Measurements from ENCODE around the gene GIGYF1. TPM values are rescaled to one million over a fixed set of nuclear protein-coding genes. Genes with fewer than 3 reads are reported as not detected.

GIGYF1 gene
- total RNA-seq, 4 donors from 2014 or later, result 17.7 to 44.0 (median 19.4) TPM

DNA sequence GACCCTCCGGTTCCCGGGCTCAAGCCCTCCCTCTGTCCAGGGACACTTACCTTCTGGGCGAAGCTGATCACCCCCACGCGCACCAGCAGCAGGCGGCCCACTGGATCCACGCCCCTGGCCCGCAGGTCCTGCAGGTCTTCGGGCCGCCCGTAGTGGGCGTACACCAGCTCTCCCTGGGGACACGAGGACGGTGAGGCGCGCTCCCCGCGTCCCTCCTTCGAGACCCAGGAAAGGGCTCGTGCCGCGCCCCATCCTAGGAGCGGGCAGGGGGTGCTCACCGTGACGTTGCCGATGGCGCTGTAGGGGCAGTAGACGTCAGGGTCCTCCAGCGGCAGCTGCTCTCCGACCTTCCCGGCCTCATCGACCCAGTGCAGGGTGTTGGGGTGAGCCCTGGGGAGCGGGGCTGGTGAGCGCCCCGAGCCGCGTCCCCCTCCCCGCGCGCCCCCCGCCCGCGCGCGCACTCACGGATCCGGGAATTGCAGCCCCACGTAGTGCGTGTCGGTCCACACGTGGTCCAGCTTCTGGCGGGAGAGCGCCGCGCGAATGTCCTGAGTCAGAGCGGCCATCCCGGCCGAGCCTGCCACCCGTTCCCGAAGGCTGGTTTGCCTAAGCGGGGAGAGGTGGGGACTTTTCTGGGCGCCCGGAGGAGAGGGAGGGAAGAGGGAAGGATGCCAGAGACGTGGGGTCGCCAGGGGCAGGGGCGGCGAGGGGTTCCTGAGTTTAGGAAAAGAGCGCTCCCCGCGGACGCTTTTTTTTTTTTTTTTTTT, 60.9 kb downstream of the GIGYF1 start:
- peak; percentile 52 for ATAC-seq (ENCODE audit: low FRiP score)
- TF ChIP-seq, protein P1, sequence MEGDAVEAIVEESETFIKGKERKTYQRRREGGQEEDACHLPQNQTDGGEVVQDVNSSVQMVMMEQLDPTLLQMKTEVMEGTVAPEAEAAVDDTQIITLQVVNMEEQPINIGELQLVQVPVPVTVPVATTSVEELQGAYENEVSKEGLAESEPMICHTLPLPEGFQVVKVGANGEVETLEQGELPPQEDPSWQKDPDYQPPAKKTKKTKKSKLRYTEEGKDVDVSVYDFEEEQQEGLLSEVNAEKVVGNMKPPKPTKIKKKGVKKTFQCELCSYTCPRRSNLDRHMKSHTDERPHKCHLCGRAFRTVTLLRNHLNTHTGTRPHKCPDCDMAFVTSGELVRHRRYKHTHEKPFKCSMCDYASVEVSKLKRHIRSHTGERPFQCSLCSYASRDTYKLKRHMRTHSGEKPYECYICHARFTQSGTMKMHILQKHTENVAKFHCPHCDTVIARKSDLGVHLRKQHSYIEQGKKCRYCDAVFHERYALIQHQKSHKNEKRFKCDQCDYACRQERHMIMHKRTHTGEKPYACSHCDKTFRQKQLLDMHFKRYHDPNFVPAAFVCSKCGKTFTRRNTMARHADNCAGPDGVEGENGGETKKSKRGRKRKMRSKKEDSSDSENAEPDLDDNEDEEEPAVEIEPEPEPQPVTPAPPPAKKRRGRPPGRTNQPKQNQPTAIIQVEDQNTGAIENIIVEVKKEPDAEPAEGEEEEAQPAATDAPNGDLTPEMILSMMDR (IDR thresholded peaks at IDR 0.05), result no peak
- no peak for DNase-seq (ENCODE audit: low spot score)

DNA sequence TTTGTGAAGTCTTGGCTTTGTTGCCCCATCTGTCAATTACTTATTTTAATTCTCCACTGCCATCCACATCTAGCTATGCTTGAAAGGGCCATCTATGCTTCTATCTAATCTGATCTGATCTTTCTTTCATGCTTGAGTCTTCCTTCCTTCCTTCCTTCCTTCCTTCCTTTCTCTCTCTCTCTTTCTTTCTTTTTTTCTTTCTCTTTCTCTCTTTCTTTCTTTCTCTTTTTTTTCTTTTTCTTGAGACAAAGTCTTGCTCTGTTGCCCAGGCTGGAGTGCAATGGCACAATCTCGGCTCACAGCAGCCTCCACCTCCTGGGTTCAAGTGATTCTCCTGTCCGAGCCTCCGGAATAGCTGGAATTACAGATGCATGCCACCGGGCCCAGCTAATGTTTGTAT, 64.0 kb downstream of the GIGYF1 start:
- DNase-seq (ENCODE audit: low spot score) (no peak), ATAC-seq (ENCODE audit: low FRiP score) (no peak)
- TF ChIP-seq, protein P1 (IDR thresholded peaks at IDR 0.05), result no peak

Other genes starting within 250 kb of the GIGYF1 start
- gene SPACDR, start 230.0 kb downstream of the GIGYF1 start, total RNA-seq, result 1 to 10 TPM in 1 of 4 donors, under 1 TPM in 1, not detected in 2; 0.84 to 1.3 TPM
- 10 to 100 TPM; 15.6 to 36.4 (median 21.4) TPM for gene TSC22D4, start 215.0 kb downstream of the GIGYF1 start, total RNA-seq
- 1 to 10 TPM in 3 of 4 donors, under 1 TPM in 1; 0.63 to 3.6 (median 2.1) TPM for gene NYAP1, start 210.3 kb downstream of the GIGYF1 start, total RNA-seq
- gene AGFG2, start 155.0 kb downstream of the GIGYF1 start, total RNA-seq, result 10 to 100 TPM; 10.6 to 45.0 (median 21.3) TPM
- 1 to 10 TPM in 3 of 4 donors, not detected in 1; 1.1 to 4.7 (median 1.7) TPM for gene SAP25, start 120.3 kb downstream of the GIGYF1 start, total RNA-seq
- 100 to 1,000 TPM in 1 of 4 donors, 10 to 100 TPM in 3; 51.8 to 108 (median 55.7) TPM for gene LRCH4, start 108.1 kb downstream of the GIGYF1 start, total RNA-seq
- under 1 TPM in 1 of 4 donors, not detected in 3; 0.36 TPM for gene FBXO24, start 107.9 kb downstream of the GIGYF1 start, total RNA-seq
- gene PCOLCE, start 91.9 kb downstream of the GIGYF1 start, total RNA-seq, result 10 to 100 TPM; 20.6 to 87.2 (median 40.5) TPM
- gene MOSPD3, start 81.7 kb downstream of the GIGYF1 start, total RNA-seq, result 1 to 10 TPM; 5.4 to 8.9 (median 7.2) TPM
- gene TFR2, start 52.7 kb downstream of the GIGYF1 start, total RNA-seq, result under 1 TPM in 1 of 4 donors, not detected in 3; 0.60 TPM
- not detected for gene ACTL6B, start 37.8 kb downstream of the GIGYF1 start, total RNA-seq
- gene GNB2, start 20.5 kb downstream of the GIGYF1 start, total RNA-seq, result 100 to 1,000 TPM; 145 to 245 (median 203) TPM
- gene POP7, start 11.9 kb upstream of the GIGYF1 start, total RNA-seq, result 10 to 100 TPM; 17.5 to 39.9 (median 19.4) TPM
- not detected for gene EPO, start 26.2 kb upstream of the GIGYF1 start, total RNA-seq
- not detected for gene ZAN, start 39.3 kb upstream of the GIGYF1 start, total RNA-seq
- 10 to 100 TPM; 24.3 to 73.5 (median 37.4) TPM for gene EPHB4, start 133.3 kb upstream of the GIGYF1 start, total RNA-seq
- gene SLC12A9, start 158.5 kb upstream of the GIGYF1 start, total RNA-seq, result 10 to 100 TPM in 3 of 4 donors, 1 to 10 TPM in 1; 9.6 to 29.0 (median 13.3) TPM
- gene TRIP6, start 173.1 kb upstream of the GIGYF1 start, total RNA-seq, result 10 to 100 TPM; 48.7 to 71.3 (median 53.0) TPM
- gene SRRT, start 180.9 kb upstream of the GIGYF1 start, total RNA-seq, result 10 to 100 TPM; 44.9 to 87.3 (median 60.9) TPM
- 1 to 10 TPM; 4.7 to 8.0 (median 7.3) TPM for gene UFSP1, start 195.5 kb upstream of the GIGYF1 start, total RNA-seq
- gene ACHE, start 201.6 kb upstream of the GIGYF1 start, total RNA-seq, result under 1 TPM; 0.50 to 0.96 (median 0.73) TPM